Right lobe of liver (tissue), 6 donors: ENCODE results near the gene ATP6V1C2. TPM values are rescaled to one million over a fixed set of nuclear protein-coding genes. Genes with fewer than 3 reads are reported as not detected.
"Not testable (repeated sequence)": the region's sequence is repeated elsewhere in the genome, so short reads cannot be mapped to it uniquely, and the experiment has no call there.

Experiments used
- ATAC-seq, 4 donors: fragments of 200-7000 bp; cut with Tn5 transposase; one replicate each; pipeline ENCODE4 v1.9.1; 2020; ENCODE audit warnings: mild to moderate bottlenecking in 4 of 4, moderate library complexity in 4 of 4
- DNase-seq, 3 donors: peaks; one replicate each; pipeline ENCODE4 v3.0.0-alpha.2; 2020
- H3K27ac ChIP-seq, 3 donors: fragments of 200-600 bp; one replicate each; pipeline ENCODE4 v1.8.0; 2022
- H3K27me3 ChIP-seq, 2 donors: fragments of 200-600 bp; one replicate each; pipeline ENCODE4 v1.8.0; 2022
- H3K36me3 ChIP-seq, 4 donors: fragments of 200-600 bp; sonication (generic) in 1 of 4; one replicate each; pipeline versions ENCODE4 v1.5.1 to v1.8.0; 2017 to 2022; ENCODE audit warnings: control low read depth in 1 of 4
- H3K4me1 ChIP-seq, 4 donors: fragments of 200-600 bp; sonication (generic) in 1 of 4; one replicate each; pipeline versions ENCODE4 v1.5.1 to v1.8.0; 2017 to 2022; ENCODE audit warnings: control low read depth in 1 of 4
- H3K4me3 ChIP-seq, 3 donors: fragments of 200-600 bp; one replicate each; pipeline ENCODE4 v1.8.0; 2022
- H3K9me3 ChIP-seq, 4 donors: fragments of 200-600 bp; sonication (generic) in 1 of 4; one replicate each; pipeline versions ENCODE4 v1.5.1 to v1.8.0; 2017 to 2022; ENCODE audit warnings: control low read depth in 1 of 4
- CTCF ChIP-seq, 4 donors: fragments of 200-600 bp in 3 of 4; fragments of 450-650 bp in 1 of 4; IDR thresholded peaks; one replicate each; pipeline versions ENCODE4 v1.5.1 to v1.8.0; 2016 to 2022; ENCODE audit warnings: antibody characterized with exemption in 4 of 4, mild to moderate bottlenecking in 2 of 4
- POLR2A ChIP-seq: fragments of 450-650 bp; IDR thresholded peaks from one replicate; pipeline ENCODE4 v1.6.1; 2017; ENCODE audit warnings: antibody characterized with exemption, mild to moderate bottlenecking
- WGBS: methylation state at CpG from one replicate; pipeline ENCODE4 v1.1.6; 2018; ENCODE audit warnings: low coverage, low lambda C conversion rate; ENCODE audit not compliant: insufficient coverage; ENCODE audit errors: missing lambda C conversion rate; 5-methylcytosine and 5-hydroxymethylcytosine counted together
- intact Hi-C, 2 donors: fragments of 100-400 bp; cut with DNase I; formaldehyde crosslinking; loops; one replicate each; pipeline versions ENCODE4 v1.11.2 to v1.14.1; 2022
- total RNA-seq, 6 experiments: library from RNA; depleted of rRNA in 2 of 6; stranded (reverse); fragments of >200 nt in 2 of 6; fragmentation: NEBNext Ultra II Directional in 3 of 6; extraction: Animal tissue kit (Norgen Biotek cat#: 25700) in 3 of 6; gene quantifications; one replicate each; pipeline versions ENCODE4 v1.1.0 to v1.2.4, GENCODE V29; 2016 to 2023
- donor health status: DM: no; HTN: yes; CAD: no.
- donor health status: DM: no; HTN: no; CAD: no.
- donor health status: DM: no; HTN: no; CAD: no.
- donor health status: DM: no; HTN: yes; CAD: no.
- donor health status: DM: no; HTN: yes; CAD: no.

The ATP6V1C2 gene
- total RNA-seq, 6 experiments from 2014 or later = 0.12 to 0.22 TPM; not detected in 4

- 86% methylated on average over 3 of the region's 3 CpGs for WGBS
Observed at GRCh38 chr2:10806543-10806942, 85.1 kb downstream of the ATP6V1C2 start.

GRCh38 chr2:10810202-10811161 is 89.1 kb downstream of the ATP6V1C2 start:
- H3K4me3 ChIP-seq = peak overlapping the region; percentile 1 to 98 (median 72)
- peaks cover 0 to 3% (median 0%) of the 10 kb centered on the region in 4 donors for H3K36me3 ChIP-seq
- peak overlapping the region in 1 of 3 donors; percentile 84 for H3K27ac ChIP-seq
- peaks cover 0 to 30% (median 11%) of the 10 kb centered on the region in 4 donors for H3K4me1 ChIP-seq
- TF ChIP-seq POLR2A (no peak), CTCF (IDR thresholded peaks at IDR 0.05) (no peak)
- ATAC-seq = peak in 1 of 4 donors; percentile 21
- WGBS = 28% methylated on average over 8 of the region's 8 CpGs
- intact Hi-C loops = no loop called here
- no peak for DNase-seq
- H3K27me3 ChIP-seq = no peaks in the 10 kb centered on the region
- no peaks in the 10 kb centered on the region for H3K9me3 ChIP-seq

More at GRCh38 chr2:10806543-10806942, 85.1 kb downstream of the ATP6V1C2 start:
- Histone ChIP-seq H3K27ac (no peak overlapping the region), H3K4me1 (peaks cover 0 to 34% (median 11%) of the 10 kb centered on the region in 4 donors), H3K9me3 (no peaks in the 10 kb centered on the region), H3K4me3 (no peak overlapping the region), H3K27me3 (no peaks in the 10 kb centered on the region), H3K36me3 (peaks cover 0 to 13% (median 3%) of the 10 kb centered on the region in 4 donors)
- no peak for TF ChIP-seq CTCF (IDR thresholded peaks at IDR 0.05)
- no peak for TF ChIP-seq POLR2A
- DNase-seq (no peak), ATAC-seq (no peak)
- intact Hi-C loops = no loop called here

GRCh38 chr2:10811517-10811916 is 90.1 kb downstream of the ATP6V1C2 start:
- H3K9me3 ChIP-seq = no peaks in the 10 kb centered on the region
- DNase-seq = no peak
- no peaks in the 10 kb centered on the region for H3K27me3 ChIP-seq
- peak overlapping the region; percentile 84 to 95 (median 94) for H3K27ac ChIP-seq
- intact Hi-C loops = no loop called here
- H3K36me3 ChIP-seq = peaks cover 0 to 3% (median 0%) of the 10 kb centered on the region in 4 donors
- WGBS = 4% methylated on average over 5 of the region's 14 CpGs
- ATAC-seq = no peak
- TF ChIP-seq POLR2A = no peak
- no peak for TF ChIP-seq CTCF (IDR thresholded peaks at IDR 0.05)
- H3K4me1 ChIP-seq = peaks cover 0 to 30% (median 11%) of the 10 kb centered on the region in 4 donors
- H3K4me3 ChIP-seq = peak overlapping the region; percentile 72 to 98 (median 82)

GRCh38 chr2:10812362-10813162 is 91.1 kb downstream of the ATP6V1C2 start, which contains the start of gene PDIA6:
TSS of gene PDIA6 (minus strand) at chr2:10812785. CDS start at chr2:10812696, 89 bp downstream.
- no peaks in the 10 kb centered on the region for H3K27me3 ChIP-seq
- H3K36me3 ChIP-seq = no peaks in the 10 kb centered on the region
- 0% methylated on average over 15 of the region's 98 CpGs for WGBS
- DNase-seq (peak; percentile 97 to 99 (median 99)), ATAC-seq (peak; percentile 91 to 99 (median 96))
- no peaks in the 10 kb centered on the region for H3K9me3 ChIP-seq
- H3K27ac ChIP-seq = peak within 1 kb of the TSS; percentile 84 to 95 (median 94)
- H3K4me1 ChIP-seq = peaks cover 0 to 30% (median 8%) of the 10 kb centered on the region in 4 donors
- intact Hi-C loops = no loop called here
- H3K4me3 ChIP-seq = peak within 1 kb of the TSS; percentile 72 to 98 (median 82)
- TF ChIP-seq CTCF (IDR thresholded peaks at IDR 0.05) (peak in 2 of 4 donors; percentile 19 to 38), POLR2A (peak; percentile 95)

- Histone ChIP-seq H3K4me3 (peak overlapping the region; percentile 49 to 98 (median 72)), H3K4me1 (peaks cover 0 to 25% (median 8%) of the 10 kb centered on the region in 4 donors), H3K27ac (peak overlapping the region; percentile 33 to 94 (median 58))
- DNase-seq, H3K9me3 ChIP-seq, H3K36me3 ChIP-seq, H3K27me3 ChIP-seq, intact Hi-C loops: not testable (repeated sequence)
- peak in 1 of 4 donors; percentile 45 for ATAC-seq
- 39% methylated on average over 29 of the region's 37 CpGs for WGBS
Observed at GRCh38 chr2:10813163-10814138, 92.0 kb downstream of the ATP6V1C2 start.
